Mammary epithelial cell (primary cell): Measurements from ENCODE around the gene VPS54.

ENCODE experiments used
- EZH2 ChIP-seq: IDR thresholded peaks from 2 replicates; pipeline ENCODE4 v1.6.1; 2012; ENCODE audit warnings: low read length, inconsistent platforms, borderline replicate concordance
- TF ChIP-seq, protein P1 (sequence below), 2 donors: IDR thresholded peaks in 1 of 2; conservative IDR thresholded peaks in 1 of 2; 2 replicates each; pipeline ENCODE4 v1.5.1; 2011 to 2012; ENCODE audit warnings: inconsistent platforms in 2 of 2, low read length in 2 of 2, mild to moderate bottlenecking in 2 of 2, control low read depth in 1 of 2, low read depth in 1 of 2; ENCODE audit not compliant: insufficient read depth in 1 of 2; ENCODE audit errors: extremely low read depth in 1 of 2

DNA sequence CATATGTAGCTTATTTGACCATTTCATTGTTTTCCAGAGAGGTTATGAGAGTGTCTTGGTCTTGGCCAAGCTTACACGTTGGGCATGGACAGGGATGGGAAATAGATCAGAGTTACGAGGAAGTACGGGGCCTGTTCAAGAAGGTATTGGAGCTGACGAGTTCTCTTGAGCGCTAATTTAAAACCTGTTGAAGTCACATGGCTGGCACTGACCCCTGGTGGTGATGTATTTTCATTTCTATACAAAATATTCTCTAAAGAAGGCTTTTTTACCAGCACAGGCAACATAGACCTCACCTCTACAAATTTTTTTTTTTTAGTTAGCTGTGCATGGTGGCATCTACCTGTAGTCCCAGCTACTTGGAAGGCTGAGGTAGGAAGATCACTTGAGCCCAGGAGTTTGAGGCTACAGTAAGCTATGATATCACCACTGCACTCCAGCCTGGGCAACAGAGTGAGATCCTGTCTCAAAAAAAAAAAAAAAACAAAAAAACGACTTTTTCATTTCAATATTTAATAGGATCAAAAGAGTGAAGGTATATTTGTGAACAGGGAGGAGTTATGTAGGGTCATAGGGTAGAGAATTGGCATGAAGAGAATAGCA is 157.9 kb downstream of the VPS54 start:
- TF ChIP-seq EZH2 = no peak
- TF ChIP-seq, protein P1, sequence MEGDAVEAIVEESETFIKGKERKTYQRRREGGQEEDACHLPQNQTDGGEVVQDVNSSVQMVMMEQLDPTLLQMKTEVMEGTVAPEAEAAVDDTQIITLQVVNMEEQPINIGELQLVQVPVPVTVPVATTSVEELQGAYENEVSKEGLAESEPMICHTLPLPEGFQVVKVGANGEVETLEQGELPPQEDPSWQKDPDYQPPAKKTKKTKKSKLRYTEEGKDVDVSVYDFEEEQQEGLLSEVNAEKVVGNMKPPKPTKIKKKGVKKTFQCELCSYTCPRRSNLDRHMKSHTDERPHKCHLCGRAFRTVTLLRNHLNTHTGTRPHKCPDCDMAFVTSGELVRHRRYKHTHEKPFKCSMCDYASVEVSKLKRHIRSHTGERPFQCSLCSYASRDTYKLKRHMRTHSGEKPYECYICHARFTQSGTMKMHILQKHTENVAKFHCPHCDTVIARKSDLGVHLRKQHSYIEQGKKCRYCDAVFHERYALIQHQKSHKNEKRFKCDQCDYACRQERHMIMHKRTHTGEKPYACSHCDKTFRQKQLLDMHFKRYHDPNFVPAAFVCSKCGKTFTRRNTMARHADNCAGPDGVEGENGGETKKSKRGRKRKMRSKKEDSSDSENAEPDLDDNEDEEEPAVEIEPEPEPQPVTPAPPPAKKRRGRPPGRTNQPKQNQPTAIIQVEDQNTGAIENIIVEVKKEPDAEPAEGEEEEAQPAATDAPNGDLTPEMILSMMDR (conservative IDR thresholded peaks at IDR 0.05 in 1 of 2, IDR thresholded peaks at IDR 0.05 in 1 of 2; ENCODE audit: extremely low read depth in 1 of 2, insufficient read depth in 1 of 2, low read depth in 1 of 2, low read length in 2 of 2) = peak; percentile 40 to 57
